ENCODE measurements around the gene LMO1. TPM values are rescaled to one million over a fixed set of nuclear protein-coding genes. Genes with fewer than 3 reads are reported as not detected.

LMO1 gene
- total and polyA plus RNA-seq, 2 of the 8 experiments (the other 6 are each of a cell fraction or from before 2014, with no cell fraction given), result 0.17 TPM; not detected in 1

GRCh38 chr11:8237453-8237852, 26.2 kb downstream of the LMO1 start (continued):
- TF ChIP-seq CHD7 (IDR thresholded peaks at IDR 0.05; ENCODE audit: insufficient replicate concordance, low read length) (no peak), BACH1 (IDR thresholded peaks at IDR 0.05; ENCODE audit: low read length) (no peak), USF2 (IDR thresholded peaks at IDR 0.05; ENCODE audit: low read length) (no peak), KDM1A (IDR thresholded peaks at IDR 0.05; ENCODE audit: borderline replicate concordance, low read length) (no peak), KDM4A (IDR thresholded peaks at IDR 0.05; ENCODE audit: low read depth, low read length, severe bottlenecking) (no peak), JUND (IDR thresholded peaks at IDR 0.05; ENCODE audit: low read length) (no peak), SP4 (IDR thresholded peaks at IDR 0.05; ENCODE audit: low read length) (no peak), ZNF274 (IDR thresholded peaks at IDR 0.05; ENCODE audit: borderline replicate concordance, extremely low read depth, low read length) (no peak), CREB1 (IDR thresholded peaks at IDR 0.05) (no peak), RBBP5 (IDR thresholded peaks at IDR 0.05; ENCODE audit: borderline replicate concordance, low read depth, low read length) (no peak), SIN3A (conservative IDR thresholded peaks at IDR 0.05 in 1 of 2, IDR thresholded peaks at IDR 0.05 in 1 of 2; ENCODE audit: low read depth in 1 of 2, low read length in 2 of 2) (no peak)
